Testis (tissue), 2 donors: ENCODE data around the gene NPR1.

Experiments
- CTCF ChIP-seq, 3 experiments: fragments of 450-650 bp in 2 of 3; fragments of 200-600 bp in 1 of 3; sonication (generic) in 1 of 3; IDR thresholded peaks; one replicate each; pipeline ENCODE4 v1.5.1; 2016 to 2019; ENCODE audit warnings: antibody characterized with exemption in 3 of 3, mild to moderate bottlenecking in 2 of 3, moderate library complexity in 1 of 3
- POLR2A ChIP-seq: fragments of 450-650 bp; IDR thresholded peaks from one replicate; pipeline ENCODE4 v1.6.1; 2017; ENCODE audit warnings: antibody characterized with exemption, mild to moderate bottlenecking, moderate library complexity

GRCh38 chr1:153651771-153652170, 26.7 kb upstream of the NPR1 start:
- TF ChIP-seq CTCF (IDR thresholded peaks at IDR 0.05) = no peak
- TF ChIP-seq POLR2A = no peak
